ENCODE results near the gene FITM1.

FITM1 gene

DNA sequence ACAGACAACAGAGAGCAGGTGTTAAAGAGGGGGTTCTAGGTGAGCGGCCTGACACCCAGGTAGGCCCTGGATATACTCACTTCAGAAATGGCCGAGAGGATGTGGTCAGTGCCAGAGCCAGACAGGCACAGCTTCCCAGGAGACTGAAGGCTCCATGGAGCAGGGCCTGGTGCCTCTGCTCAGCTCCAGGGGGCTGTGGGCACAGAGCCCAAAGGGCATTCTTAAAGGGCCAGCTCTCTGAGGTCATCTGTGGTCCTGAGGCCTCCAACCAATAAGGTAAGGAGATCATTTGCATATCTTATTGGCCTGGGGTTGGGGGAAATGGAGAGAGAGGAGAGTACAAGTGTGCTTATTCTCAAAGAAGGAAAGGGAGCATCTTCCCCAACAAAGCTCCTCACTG is 46.0 kb upstream of the FITM1 start:
- TF ChIP-seq, protein P1, sequence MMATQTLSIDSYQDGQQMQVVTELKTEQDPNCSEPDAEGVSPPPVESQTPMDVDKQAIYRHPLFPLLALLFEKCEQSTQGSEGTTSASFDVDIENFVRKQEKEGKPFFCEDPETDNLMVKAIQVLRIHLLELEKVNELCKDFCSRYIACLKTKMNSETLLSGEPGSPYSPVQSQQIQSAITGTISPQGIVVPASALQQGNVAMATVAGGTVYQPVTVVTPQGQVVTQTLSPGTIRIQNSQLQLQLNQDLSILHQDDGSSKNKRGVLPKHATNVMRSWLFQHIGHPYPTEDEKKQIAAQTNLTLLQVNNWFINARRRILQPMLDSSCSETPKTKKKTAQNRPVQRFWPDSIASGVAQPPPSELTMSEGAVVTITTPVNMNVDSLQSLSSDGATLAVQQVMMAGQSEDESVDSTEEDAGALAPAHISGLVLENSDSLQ (IDR thresholded peaks at IDR 0.05) = no peak
- TF ChIP-seq ZNF384 (IDR thresholded peaks at IDR 0.05) = no peak
- TF ChIP-seq HDGF (IDR thresholded peaks at IDR 0.05; ENCODE audit: borderline replicate concordance) = no peak
- no peak for TF ChIP-seq FOXM1 (IDR thresholded peaks at IDR 0.05; ENCODE audit: borderline replicate concordance)
- TF ChIP-seq LEF1 (IDR thresholded peaks at IDR 0.05; ENCODE audit: borderline replicate concordance) = no peak
- no peak for TF ChIP-seq TARDBP (IDR thresholded peaks at IDR 0.05)
- TF ChIP-seq ELF4 (IDR thresholded peaks at IDR 0.05) = no peak
- TF ChIP-seq CTBP1 (IDR thresholded peaks at IDR 0.05; ENCODE audit: borderline replicate concordance) = no peak
- POLR2A ChIA-PET = interaction anchor here (1.8 to 2.4 kb wide), 3 partner anchors 9 to 32 kb away, joined by 8 to 18 read pairs (median 8); partner anchors contain the start of genes CARMIL3, DCAF11, NRL and PCK2
- DNase-seq (ENCODE audit: extremely low spot score) = no peak
- CTCF ChIA-PET = interaction anchor here (2.5 kb wide), 1 partner anchor 26 kb away, joined by 8 read pairs; no protein-coding TSS in a partner anchor

DNA sequence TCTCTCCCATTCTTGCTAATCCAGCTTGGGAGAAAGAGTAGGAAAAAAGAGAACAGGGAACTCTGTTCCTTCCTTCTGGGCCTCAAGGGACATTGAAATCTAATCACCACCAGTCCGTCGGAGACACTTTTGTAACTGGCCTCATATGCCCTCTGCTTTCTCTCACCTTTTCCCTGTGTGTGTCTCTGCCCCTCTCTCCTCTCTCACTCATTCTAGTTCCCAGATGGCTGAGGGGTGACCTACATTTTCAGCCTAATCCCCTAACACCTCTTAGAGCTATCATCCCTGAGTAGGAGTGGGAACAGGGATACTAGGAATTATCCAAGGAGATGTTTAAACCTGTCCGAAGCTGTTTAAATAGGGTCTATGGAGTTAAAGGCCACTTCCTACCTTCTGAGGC is 45.2 kb upstream of the FITM1 start:
- POLR2A ChIA-PET = interaction anchor here (1.8 to 2.4 kb wide), 3 partner anchors 9 to 33 kb away, joined by 8 to 18 read pairs (median 8); partner anchors contain the start of genes CARMIL3, DCAF11, NRL and PCK2
- no peak for TF ChIP-seq FOXM1 (IDR thresholded peaks at IDR 0.05; ENCODE audit: borderline replicate concordance)
- no peak for TF ChIP-seq L3MBTL2 (conservative IDR thresholded peaks at IDR 0.05)
- no peak for TF ChIP-seq FOXK2 (IDR thresholded peaks at IDR 0.05)
- no peak for TF ChIP-seq BHLHE40 (IDR thresholded peaks at IDR 0.05; ENCODE audit: borderline replicate concordance)
- no peak for TF ChIP-seq TARDBP (IDR thresholded peaks at IDR 0.05)
- TF ChIP-seq FOXA1 (IDR thresholded peaks at IDR 0.05) = no peak
- TF ChIP-seq SP1 (IDR thresholded peaks at IDR 0.05) = no peak
- TF ChIP-seq ZNF384 (IDR thresholded peaks at IDR 0.05) = no peak
- TF ChIP-seq HDGF (IDR thresholded peaks at IDR 0.05; ENCODE audit: borderline replicate concordance) = no peak
- TF ChIP-seq ARNT (IDR thresholded peaks at IDR 0.05) = no peak
- TF ChIP-seq CTBP1 (IDR thresholded peaks at IDR 0.05; ENCODE audit: borderline replicate concordance) = no peak
- TF ChIP-seq SUZ12 (IDR thresholded peaks at IDR 0.05) = no peak
- CTCF ChIA-PET = interaction anchor here (2.5 kb wide), 1 partner anchor 27 kb away, joined by 8 read pairs; no protein-coding TSS in a partner anchor

DNA sequence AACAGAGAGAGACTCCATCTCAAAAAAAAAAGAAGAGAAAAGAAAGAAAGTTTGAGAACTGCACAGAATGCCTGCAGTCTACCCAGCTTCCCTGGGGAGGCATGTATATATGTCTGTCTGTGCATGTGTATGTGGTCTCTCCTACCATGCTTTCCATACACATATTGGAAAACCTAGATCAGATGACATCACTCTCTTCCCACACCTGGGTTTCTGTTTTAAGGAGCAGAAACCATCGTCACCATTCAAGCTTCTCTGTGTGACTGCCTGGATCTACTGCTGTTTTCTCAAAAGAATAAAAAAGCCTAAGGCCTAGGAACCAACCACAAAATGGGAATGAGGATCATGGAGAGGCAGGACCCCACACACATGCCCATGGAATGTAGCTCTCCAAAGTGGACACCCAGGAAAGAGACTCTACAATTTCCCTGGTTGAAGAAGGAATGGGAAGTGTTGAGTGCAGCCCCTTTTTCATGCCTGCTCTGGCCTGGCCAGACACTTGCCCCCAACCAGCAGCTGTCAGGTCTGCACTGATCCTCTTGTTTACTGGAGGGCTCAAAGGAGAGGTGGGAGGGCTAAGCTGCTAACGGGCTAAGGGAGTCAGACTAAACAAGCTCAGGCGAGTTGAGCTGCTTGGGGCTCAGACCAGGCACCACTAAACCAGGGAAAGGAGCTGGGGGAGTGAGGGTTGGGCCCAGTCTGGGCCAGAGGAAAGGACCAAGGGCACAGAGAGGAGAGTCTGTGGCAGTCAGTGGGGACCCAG is 44.1 kb upstream of the FITM1 start:
- DNase-seq (ENCODE audit: extremely low spot score) = no peak
- CTCF ChIA-PET = interaction anchor here (2.5 kb wide), 1 partner anchor 28 kb away, joined by 8 read pairs; no protein-coding TSS in a partner anchor
- TF ChIP-seq NFRKB (IDR thresholded peaks at IDR 0.05) (no peak), BHLHE40 (IDR thresholded peaks at IDR 0.05; ENCODE audit: borderline replicate concordance) (no peak), ZNF384 (IDR thresholded peaks at IDR 0.05) (no peak), CTBP1 (IDR thresholded peaks at IDR 0.05; ENCODE audit: borderline replicate concordance) (no peak), L3MBTL2 (conservative IDR thresholded peaks at IDR 0.05) (no peak), FOXM1 (IDR thresholded peaks at IDR 0.05; ENCODE audit: borderline replicate concordance) (no peak), FOXK2 (IDR thresholded peaks at IDR 0.05) (no peak), TARDBP (IDR thresholded peaks at IDR 0.05) (no peak), LEF1 (IDR thresholded peaks at IDR 0.05; ENCODE audit: borderline replicate concordance) (no peak), SP1 (IDR thresholded peaks at IDR 0.05) (no peak), SUZ12 (IDR thresholded peaks at IDR 0.05) (no peak), HDGF (IDR thresholded peaks at IDR 0.05; ENCODE audit: borderline replicate concordance) (no peak)
- TF ChIP-seq, protein P1 (IDR thresholded peaks at IDR 0.05) = no peak
- POLR2A ChIA-PET = interaction anchor here (1.3 kb wide), 1 partner anchor 27 kb away, joined by 6 read pairs; no protein-coding TSS in a partner anchor

More for the DNA sequence above, 45.2 kb upstream of the FITM1 start:
- DNase-seq (ENCODE audit: extremely low spot score) = no peak

DNA sequence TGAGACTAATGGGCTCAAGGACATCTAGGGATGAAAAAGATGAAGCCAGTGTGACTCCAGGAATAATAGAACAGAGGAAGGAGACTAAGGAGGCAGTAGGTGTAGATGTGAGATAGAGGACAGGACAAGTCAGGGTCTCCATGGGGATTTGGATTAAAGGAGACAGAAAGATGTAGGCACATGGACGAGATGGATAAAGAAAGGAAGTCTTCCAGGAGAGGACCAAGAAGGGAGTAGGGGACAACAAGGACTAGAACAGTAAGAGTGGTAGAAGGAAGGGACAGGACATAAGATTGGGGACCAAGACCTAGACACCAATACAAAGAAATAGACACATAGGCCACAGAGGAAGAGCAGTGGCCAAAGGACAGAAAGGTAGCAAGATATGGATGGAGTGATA is 43.5 kb upstream of the FITM1 start:
- ChIA-PET CTCF (no interaction called here), POLR2A (interaction anchor here (1.3 kb wide), 1 partner anchor 27 kb away, joined by 6 read pairs; no protein-coding TSS in a partner anchor)
- DNase-seq (ENCODE audit: extremely low spot score) = no peak
- TF ChIP-seq ZNF384 (IDR thresholded peaks at IDR 0.05) (no peak), LEF1 (IDR thresholded peaks at IDR 0.05; ENCODE audit: borderline replicate concordance) (no peak), FOXK2 (IDR thresholded peaks at IDR 0.05) (no peak), FOXA1 (IDR thresholded peaks at IDR 0.05) (no peak), FOXM1 (IDR thresholded peaks at IDR 0.05; ENCODE audit: borderline replicate concordance) (no peak), HDGF (IDR thresholded peaks at IDR 0.05; ENCODE audit: borderline replicate concordance) (no peak), ARNT (IDR thresholded peaks at IDR 0.05) (no peak), NFRKB (IDR thresholded peaks at IDR 0.05) (no peak), BHLHE40 (IDR thresholded peaks at IDR 0.05; ENCODE audit: borderline replicate concordance) (no peak), CTBP1 (IDR thresholded peaks at IDR 0.05; ENCODE audit: borderline replicate concordance) (no peak), ELF4 (IDR thresholded peaks at IDR 0.05) (no peak), SP1 (IDR thresholded peaks at IDR 0.05) (no peak), L3MBTL2 (conservative IDR thresholded peaks at IDR 0.05) (no peak)
- TF ChIP-seq, protein P1 (IDR thresholded peaks at IDR 0.05) = no peak

DNA sequence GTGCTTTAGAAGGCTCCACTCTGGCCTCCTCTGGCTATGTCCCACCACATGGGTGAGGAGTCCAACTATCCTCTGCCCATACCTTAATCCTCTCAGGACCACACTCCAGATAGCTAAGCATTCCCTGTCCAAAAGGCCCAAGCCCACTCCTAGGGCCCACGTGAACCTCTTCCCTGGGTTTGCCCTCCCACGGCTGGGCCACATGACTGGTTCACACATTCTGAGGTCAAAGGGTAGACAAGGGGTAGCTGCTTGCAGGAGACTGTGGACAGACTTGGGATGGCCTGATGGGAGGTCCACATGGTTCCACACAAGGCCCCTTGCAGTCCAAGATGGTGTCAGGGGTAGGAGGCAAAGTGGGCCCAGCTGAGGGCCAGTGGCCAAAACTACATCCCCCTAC is 42.4 kb upstream of the FITM1 start:
- TF ChIP-seq LEF1 (IDR thresholded peaks at IDR 0.05; ENCODE audit: borderline replicate concordance) (no peak), ZNF384 (IDR thresholded peaks at IDR 0.05) (no peak), SUZ12 (IDR thresholded peaks at IDR 0.05) (no peak), SP1 (IDR thresholded peaks at IDR 0.05) (no peak), FOXM1 (IDR thresholded peaks at IDR 0.05; ENCODE audit: borderline replicate concordance) (no peak), L3MBTL2 (conservative IDR thresholded peaks at IDR 0.05) (no peak), ELF4 (IDR thresholded peaks at IDR 0.05) (no peak), NFRKB (IDR thresholded peaks at IDR 0.05) (no peak), BHLHE40 (IDR thresholded peaks at IDR 0.05; ENCODE audit: borderline replicate concordance) (no peak), TARDBP (IDR thresholded peaks at IDR 0.05) (no peak), CTBP1 (IDR thresholded peaks at IDR 0.05; ENCODE audit: borderline replicate concordance) (no peak), HDGF (IDR thresholded peaks at IDR 0.05; ENCODE audit: borderline replicate concordance) (no peak), FOXK2 (IDR thresholded peaks at IDR 0.05) (no peak)
- TF ChIP-seq, protein P1 (IDR thresholded peaks at IDR 0.05) = no peak
- no peak for DNase-seq (ENCODE audit: extremely low spot score)
- ChIA-PET POLR2A (no interaction called here), CTCF (interaction anchor here (8.4 kb wide), 1 partner anchor 30 kb away, joined by 153 read pairs; no protein-coding TSS in a partner anchor)
